HepG2 (cell line): ENCODE measurements around the gene PHKG2. TPM values are rescaled to one million over a fixed set of nuclear protein-coding genes. Genes with fewer than 3 reads are reported as not detected.

ENCODE experiments used
- CBX5 ChIP-seq: sonication (generic); formaldehyde crosslinking; IDR thresholded peaks from 2 replicates; pipeline ENCODE4 v1.4.0; 2020; ENCODE audit warnings: missing genetic modification reagents, borderline replicate concordance
- FOXK1 ChIP-seq: sonication (generic); formaldehyde crosslinking; IDR thresholded peaks from 2 replicates; pipeline ENCODE4 v1.4.0; 2020; ENCODE audit warnings: low read depth, missing genetic modification reagents, borderline replicate concordance
- HDAC2 ChIP-seq: sonication (generic); formaldehyde crosslinking; IDR thresholded peaks from 2 replicates; pipeline ENCODE4 v1.4.0; 2020; ENCODE audit warnings: missing genetic modification reagents
- HNRNPL ChIP-seq: fragments of 200-400 bp; formaldehyde crosslinking; IDR thresholded peaks from 2 replicates; pipeline ENCODE4 v1.6.1; 2017; ENCODE audit warnings: mild to moderate bottlenecking, low read depth, low read length
- KDM3A ChIP-seq: IDR thresholded peaks from 2 replicates; pipeline ENCODE4 v1.6.1; 2018; ENCODE audit warnings: low read depth, missing compliant biosample characterization
- MEIS2 ChIP-seq: sonication (generic); formaldehyde crosslinking; IDR thresholded peaks from 2 replicates; pipeline ENCODE4 v1.9.0; 2021; ENCODE audit warnings: mild to moderate bottlenecking, missing genetic modification reagents
- MTF1 ChIP-seq: sonication (generic); formaldehyde crosslinking; IDR thresholded peaks from 2 replicates; pipeline ENCODE4 v1.5.0; 2020; ENCODE audit warnings: missing genetic modification reagents
- MTF2 ChIP-seq: sonication (generic); formaldehyde crosslinking; IDR thresholded peaks from 2 replicates; pipeline ENCODE4 v1.5.0; 2020; ENCODE audit warnings: missing genetic modification reagents, borderline replicate concordance
- MYC ChIP-seq: sonication (generic); formaldehyde crosslinking; IDR thresholded peaks from 2 replicates; pipeline ENCODE4 v1.9.0; 2021; ENCODE audit warnings: missing genetic modification reagents, borderline replicate concordance
- NFE2 ChIP-seq: sonication (generic); formaldehyde crosslinking; IDR thresholded peaks from 2 replicates; pipeline ENCODE4 v1.4.0; 2020; ENCODE audit warnings: missing genetic modification reagents
- PAX8 ChIP-seq: sonication (generic); formaldehyde crosslinking; IDR thresholded peaks from 2 replicates; pipeline ENCODE4 v1.8.0; 2022; ENCODE audit warnings: mild to moderate bottlenecking, missing genetic modification reagents, borderline replicate concordance
- PITX1 ChIP-seq: sonication (generic); formaldehyde crosslinking; IDR thresholded peaks from 2 replicates; pipeline ENCODE4 v1.5.1; 2020; ENCODE audit warnings: mild to moderate bottlenecking, missing genetic modification reagents
- SALL2 ChIP-seq: sonication (generic); formaldehyde crosslinking; IDR thresholded peaks from 2 replicates; pipeline ENCODE4 v1.8.1; 2023; ENCODE audit warnings: mild to moderate bottlenecking, missing genetic modification reagents, inconsistent platforms
- SAP130 ChIP-seq: IDR thresholded peaks from 2 replicates; pipeline ENCODE4 v1.6.1; 2016; ENCODE audit warnings: low read depth
- SIX4 ChIP-seq: sonication (generic); formaldehyde crosslinking; IDR thresholded peaks from 2 replicates; pipeline ENCODE4 v1.4.0; 2020; ENCODE audit warnings: missing genetic modification reagents
- STAT5B ChIP-seq: sonication (generic); formaldehyde crosslinking; IDR thresholded peaks from 2 replicates; pipeline ENCODE4 v1.4.0; 2020; ENCODE audit warnings: missing genetic modification reagents
- YEATS2 ChIP-seq: sonication (generic); formaldehyde crosslinking; IDR thresholded peaks from 2 replicates; pipeline ENCODE4 v1.4.0; 2020; ENCODE audit warnings: missing genetic modification reagents, borderline replicate concordance
- ZBTB7A ChIP-seq: sonication (generic); formaldehyde crosslinking; IDR thresholded peaks from 2 replicates; pipeline ENCODE4 v1.8.0; 2022; ENCODE audit warnings: mild to moderate bottlenecking, missing genetic modification reagents
- ZFYVE20 ChIP-seq: sonication (generic); formaldehyde crosslinking; IDR thresholded peaks from 2 replicates; pipeline ENCODE4 v1.8.0; 2023; ENCODE audit warnings: low read depth, mild to moderate bottlenecking, moderate library complexity, missing genetic modification reagents, borderline replicate concordance
- ZMYM4 ChIP-seq: sonication (generic); formaldehyde crosslinking; IDR thresholded peaks from 2 replicates; pipeline ENCODE4 v1.8.1; 2023; ENCODE audit warnings: mild to moderate bottlenecking, missing genetic modification reagents
- ZNF138 ChIP-seq: sonication (generic); formaldehyde crosslinking; IDR thresholded peaks from 2 replicates; pipeline ENCODE4 v1.5.0; 2020; ENCODE audit warnings: mild to moderate bottlenecking, low read depth, missing genetic modification reagents
- ZNF24 ChIP-seq: fragments of 450-650 bp; IDR thresholded peaks from 2 replicates; pipeline ENCODE4 v1.6.1; 2017; ENCODE audit warnings: antibody characterized with exemption, mild to moderate bottlenecking
- ZNF317 ChIP-seq: sonication (generic); formaldehyde crosslinking; IDR thresholded peaks from 2 replicates; pipeline ENCODE4 v1.5.0; 2020; ENCODE audit warnings: mild to moderate bottlenecking, missing genetic modification reagents
- ZNF331 ChIP-seq: sonication (generic); formaldehyde crosslinking; IDR thresholded peaks from 2 replicates; pipeline ENCODE4 v1.4.0; 2020; ENCODE audit warnings: missing genetic modification reagents
- ZNF589 ChIP-seq: sonication (generic); formaldehyde crosslinking; conservative IDR thresholded peaks from 2 replicates; pipeline ENCODE4 v1.8.0; 2022; ENCODE audit warnings: mild to moderate bottlenecking, moderate library complexity, missing genetic modification reagents
- ZNF614 ChIP-seq: IDR thresholded peaks from 2 replicates; pipeline ENCODE4 v1.6.1; 2018; ENCODE audit warnings: missing biosample characterization, missing genetic modification reagents, inconsistent platforms, borderline replicate concordance
- ZNF792 ChIP-seq: IDR thresholded peaks from 2 replicates; pipeline ENCODE4 v1.6.1; 2016
- polyA plus RNA-seq, 8 experiments: library from polyadenylated mRNA; depleted of rRNA in 3 of 8; stranded (reverse) in 7 of 8; unstranded in 1 of 8; fragments of >200 nt; fragmentation: Illumina TruSeq in 4 of 8; extraction: Trizol in 4 of 8; gene quantifications; 2 replicates each; pipeline versions ENCODE4 v1.2.1 to v1.2.3, GENCODE V29; 2011 to 2016; ENCODE audit warnings: low read depth in 4 of 8, missing spikeins in 1 of 8, mixed read lengths in 1 of 8; ENCODE audit not compliant: insufficient read depth in 1 of 8
- total RNA-seq, 5 experiments: library from RNA; depleted of rRNA; stranded (reverse); fragments of >200 nt; fragmentation: Illumina TruSeq; extraction: Trizol; gene quantifications; 2 replicates each; pipeline ENCODE4 v1.2.3, GENCODE V29; 2016; ENCODE audit warnings: low read depth in 1 of 5
- TF ChIP-seq, protein P1 (sequence below): sonication (generic); formaldehyde crosslinking; IDR thresholded peaks from 2 replicates; pipeline ENCODE4 v1.4.0; 2020; ENCODE audit warnings: missing genetic modification reagents; ENCODE audit errors: not compliant biosample characterization
- TF ChIP-seq, protein P2 (sequence below): sonication (generic); formaldehyde crosslinking; IDR thresholded peaks from 2 replicates; pipeline ENCODE4 v1.4.0; 2020; ENCODE audit warnings: missing genetic modification reagents, borderline replicate concordance

PHKG2 gene
- total and polyA plus RNA-seq, 2 of the 13 experiments (the other 11 are each of a cell fraction or from before 2014, with no cell fraction given) = 37.4 to 42.1 TPM

DNA sequence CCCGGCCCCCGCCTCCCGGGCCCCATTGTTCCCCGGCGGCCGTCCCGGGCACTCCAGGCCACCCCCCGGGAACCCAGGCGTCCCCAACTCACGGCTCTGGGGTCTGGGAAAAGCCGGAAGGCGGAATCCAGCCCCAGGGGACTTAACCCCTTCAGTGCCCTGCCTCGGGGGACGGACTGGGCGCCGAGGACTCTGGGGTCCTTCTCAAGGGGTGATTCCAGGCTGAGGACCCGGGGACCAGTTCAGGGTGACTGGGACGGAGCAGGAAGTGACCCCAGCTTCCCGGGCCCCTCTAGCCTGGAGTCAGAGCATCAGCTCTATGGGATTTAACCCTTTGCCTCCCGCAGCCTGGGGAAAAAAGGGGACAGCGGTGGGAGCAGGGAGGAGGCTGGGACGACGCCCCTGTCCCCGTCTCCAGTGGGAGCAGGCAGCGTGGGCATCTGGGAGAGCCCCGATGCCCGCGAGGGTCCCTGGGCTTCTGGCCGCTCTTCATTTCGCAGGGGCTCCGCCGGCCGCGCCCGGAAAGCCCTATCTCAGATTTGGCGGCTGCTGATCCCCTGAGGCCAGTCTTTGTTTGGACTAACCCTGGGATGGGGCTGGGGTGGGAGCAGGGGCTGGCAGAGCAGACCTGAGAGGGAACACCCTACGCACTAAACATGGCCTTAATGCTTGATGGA is 38.8 kb downstream of the PHKG2 start, which contains the start of gene ZNF629 (continued):
- TF ChIP-seq ZNF138 (peak; percentile 87), ZNF24 (peak; percentile 14; the same call in 1 of the 2 replicates), MEIS2 (CRISPR knock-in tag) (peak; percentile 48; the same call in 1 of the 2 replicates), STAT5B (CRISPR knock-in tag) (peak; percentile 26; the same call in 1 of the 2 replicates), NFE2 (no peak), YEATS2 (CRISPR knock-in tag) (peak; percentile 82), ZFYVE20 (CRISPR knock-in tag) (no peak), SALL2 (peak; percentile 48), HNRNPL (peak; percentile 78; the same call in 1 of the 2 replicates), ZNF317 (CRISPR knock-in tag) (peak; percentile 81; the same call in 1 of the 2 replicates), ZBTB7A (peak; percentile 77), MTF1 (CRISPR knock-in tag) (no peak), ZNF614 (CRISPR knock-in tag) (0 out of 2 replicates have a peak, but pooled peaks have one; percentile 11), SAP130 (CRISPR knock-in tag) (peak; percentile 94), ZMYM4 (CRISPR knock-in tag) (peak; percentile 75), HDAC2 (peak; percentile 86), MYC (no peak; the same call in 1 of the 2 replicates), CBX5 (CRISPR knock-in tag) (peak; percentile 58; the same call in 1 of the 2 replicates), PITX1 (CRISPR knock-in tag) (peak; percentile 84), FOXK1 (CRISPR knock-in tag) (0 out of 2 replicates have a peak, but pooled peaks have one; percentile 43), ZNF589 (CRISPR knock-in tag) (peak; percentile 89; the same call in 1 of the 2 replicates), SIX4 (CRISPR knock-in tag) (peak; percentile 60; the same call in 1 of the 2 replicates), ZNF792 (peak; percentile 54; the same call in 1 of the 2 replicates), ZNF331 (peak; percentile 59; the same call in 1 of the 2 replicates), MTF2 (CRISPR knock-in tag) (peak; percentile 78), PAX8 (CRISPR knock-in tag) (peak; percentile 51; the same call in 1 of the 2 replicates), KDM3A (CRISPR knock-in tag) (peak; percentile 75; the same call in 1 of the 2 replicates)
- TF ChIP-seq, protein P1, sequence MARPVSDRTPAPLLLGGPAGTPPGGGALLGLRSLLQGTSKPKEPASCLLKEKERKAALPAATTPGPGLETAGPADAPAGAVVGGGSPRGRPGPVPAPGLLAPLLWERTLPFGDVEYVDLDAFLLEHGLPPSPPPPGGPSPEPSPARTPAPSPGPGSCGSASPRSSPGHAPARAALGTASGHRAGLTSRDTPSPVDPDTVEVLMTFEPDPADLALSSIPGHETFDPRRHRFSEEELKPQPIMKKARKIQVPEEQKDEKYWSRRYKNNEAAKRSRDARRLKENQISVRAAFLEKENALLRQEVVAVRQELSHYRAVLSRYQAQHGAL = no peak
- TF ChIP-seq, protein P2, sequence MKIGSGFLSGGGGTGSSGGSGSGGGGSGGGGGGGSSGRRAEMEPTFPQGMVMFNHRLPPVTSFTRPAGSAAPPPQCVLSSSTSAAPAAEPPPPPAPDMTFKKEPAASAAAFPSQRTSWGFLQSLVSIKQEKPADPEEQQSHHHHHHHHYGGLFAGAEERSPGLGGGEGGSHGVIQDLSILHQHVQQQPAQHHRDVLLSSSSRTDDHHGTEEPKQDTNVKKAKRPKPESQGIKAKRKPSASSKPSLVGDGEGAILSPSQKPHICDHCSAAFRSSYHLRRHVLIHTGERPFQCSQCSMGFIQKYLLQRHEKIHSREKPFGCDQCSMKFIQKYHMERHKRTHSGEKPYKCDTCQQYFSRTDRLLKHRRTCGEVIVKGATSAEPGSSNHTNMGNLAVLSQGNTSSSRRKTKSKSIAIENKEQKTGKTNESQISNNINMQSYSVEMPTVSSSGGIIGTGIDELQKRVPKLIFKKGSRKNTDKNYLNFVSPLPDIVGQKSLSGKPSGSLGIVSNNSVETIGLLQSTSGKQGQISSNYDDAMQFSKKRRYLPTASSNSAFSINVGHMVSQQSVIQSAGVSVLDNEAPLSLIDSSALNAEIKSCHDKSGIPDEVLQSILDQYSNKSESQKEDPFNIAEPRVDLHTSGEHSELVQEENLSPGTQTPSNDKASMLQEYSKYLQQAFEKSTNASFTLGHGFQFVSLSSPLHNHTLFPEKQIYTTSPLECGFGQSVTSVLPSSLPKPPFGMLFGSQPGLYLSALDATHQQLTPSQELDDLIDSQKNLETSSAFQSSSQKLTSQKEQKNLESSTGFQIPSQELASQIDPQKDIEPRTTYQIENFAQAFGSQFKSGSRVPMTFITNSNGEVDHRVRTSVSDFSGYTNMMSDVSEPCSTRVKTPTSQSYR (CRISPR knock-in tag) = peak; percentile 35; the same call in 1 of the 2 replicates
